ENCODE results near the gene CLVS2. TPM values are rescaled to one million over a fixed set of nuclear protein-coding genes. Genes with fewer than 3 reads are reported as not detected.

The CLVS2 gene
- not detected for total RNA-seq
- polyA plus RNA-seq = under 0.01 TPM
- long read RNA-seq, donor 1 = 0 reads
- long read RNA-seq, donor 2 = 0 reads
- long read RNA-seq, donor 3 = 0 reads
- long read RNA-seq, donor 4 = 0 reads

- 2% methylated on average over 75 of the region's 75 CpGs for WGBS
- Histone ChIP-seq H3K27ac (ENCODE audit: low read length) (no peak within 1 kb of the TSS), H3K4me3 (ENCODE audit: low read length) (peak within 1 kb of the TSS; percentile 37), H3K9me3 (ENCODE audit: control insufficient read depth, low read length) (no peaks in the 10 kb centered on the region), H3K4me1 (ENCODE audit: control insufficient read depth, insufficient read depth, low read length) (no peaks in the 10 kb centered on the region), H3K27me3 (ENCODE audit: control insufficient read depth, insufficient read depth) (peaks cover 4% of the 10 kb centered on the region)
- DNase-seq = peak; percentile 8 to 40 (median 38)
- ATAC-seq = peak; percentile 50 to 55
- intact Hi-C loops (cut with DNase I) = no loop called here
Measured at GRCh38 chr6:122995921-122996793, at the start of gene CLVS2. Gene CLVS2 (plus strand): TSS chr6:122996235. CDS start chr6:122997778, 1,543 bp downstream.

GRCh38 chr6:122947355-122947754 is 48.7 kb upstream of the CLVS2 start:
- intact Hi-C loops (cut with DNase I) = no loop called here
- Histone ChIP-seq H3K27me3 (ENCODE audit: control insufficient read depth, insufficient read depth) (no peaks in the 10 kb centered on the region), H3K27ac (ENCODE audit: low read length) (no peak overlapping the region), H3K4me1 (ENCODE audit: control insufficient read depth, insufficient read depth, low read length) (no peaks in the 10 kb centered on the region), H3K4me3 (ENCODE audit: low read length) (no peak overlapping the region), H3K9me3 (ENCODE audit: control insufficient read depth, low read length) (no peaks in the 10 kb centered on the region)
- ATAC-seq (no peak), DNase-seq (no peak)

- Histone ChIP-seq H3K9me3 (ENCODE audit: control insufficient read depth, low read length) (peaks cover 2% of the 10 kb centered on the region), H3K27me3 (ENCODE audit: control insufficient read depth, insufficient read depth) (no peaks in the 10 kb centered on the region), H3K4me3 (ENCODE audit: low read length) (no peak overlapping the region), H3K27ac (ENCODE audit: low read length) (no peak overlapping the region), H3K4me1 (ENCODE audit: control insufficient read depth, insufficient read depth, low read length) (no peaks in the 10 kb centered on the region)
- intact Hi-C loops (cut with DNase I) = no loop called here
- DNase-seq = no peak
- ATAC-seq = no peak
- WGBS = 81% methylated on average over 1 of the region's 1 CpG
Measured at GRCh38 chr6:122953766-122954165, 42.3 kb upstream of the CLVS2 start.

DNA sequence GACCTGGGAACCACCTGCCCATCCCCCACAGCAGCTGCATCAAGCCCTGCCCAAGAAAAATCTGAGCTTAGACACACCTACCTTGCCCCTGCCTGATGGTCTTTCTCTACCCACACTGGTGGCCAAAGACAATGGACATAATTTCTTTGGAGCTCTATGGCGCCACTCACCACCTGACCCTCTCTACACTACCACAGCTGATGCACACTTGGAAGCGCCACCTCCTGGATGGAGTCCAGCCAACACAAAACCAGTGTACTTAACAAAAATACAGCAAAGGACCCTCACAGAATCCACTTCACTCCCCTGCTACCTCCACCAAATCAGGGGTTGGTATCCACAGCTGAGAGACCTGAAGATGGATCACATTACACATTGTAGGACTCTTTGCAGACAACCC is 39.7 kb upstream of the CLVS2 start:
- no peaks in the 10 kb centered on the region for H3K4me1 ChIP-seq (ENCODE audit: control insufficient read depth, insufficient read depth, low read length)
- no peaks in the 10 kb centered on the region for H3K27me3 ChIP-seq (ENCODE audit: control insufficient read depth, insufficient read depth)
- ATAC-seq (no peak), DNase-seq (no peak)
- H3K4me3 ChIP-seq (ENCODE audit: low read length) = no peak overlapping the region
- H3K27ac ChIP-seq (ENCODE audit: low read length) = no peak overlapping the region
- 89% methylated on average over 2 of the region's 2 CpGs for WGBS
- H3K9me3 ChIP-seq (ENCODE audit: control insufficient read depth, low read length) = peaks cover 2% of the 10 kb centered on the region
- intact Hi-C loops (cut with DNase I) = no loop called here

GRCh38 chr6:122962000-122962624 is 33.9 kb upstream of the CLVS2 start:
- intact Hi-C loops (cut with DNase I) = no loop called here
- Histone ChIP-seq H3K4me3 (ENCODE audit: low read length) (no peak overlapping the region), H3K9me3 (ENCODE audit: control insufficient read depth, low read length) (no peaks in the 10 kb centered on the region), H3K27me3 (ENCODE audit: control insufficient read depth, insufficient read depth) (no peaks in the 10 kb centered on the region), H3K4me1 (ENCODE audit: control insufficient read depth, insufficient read depth, low read length) (no peaks in the 10 kb centered on the region), H3K27ac (ENCODE audit: low read length) (no peak overlapping the region)
- DNase-seq (no peak), ATAC-seq (no peak)

- Histone ChIP-seq H3K27ac (ENCODE audit: low read length) (no peak overlapping the region), H3K4me1 (ENCODE audit: control insufficient read depth, insufficient read depth, low read length) (no peaks in the 10 kb centered on the region), H3K27me3 (ENCODE audit: control insufficient read depth, insufficient read depth) (no peaks in the 10 kb centered on the region), H3K9me3 (ENCODE audit: control insufficient read depth, low read length) (no peaks in the 10 kb centered on the region), H3K4me3 (ENCODE audit: low read length) (no peak overlapping the region)
- 59% methylated on average over 1 of the region's 1 CpG for WGBS
- no peak for DNase-seq
- intact Hi-C loops (cut with DNase I) = no loop called here
- ATAC-seq = no peak
Measured at GRCh38 chr6:122969999-122970533, 26.0 kb upstream of the CLVS2 start.

GRCh38 chr6:122977180-122977579 is 18.9 kb upstream of the CLVS2 start:
- Histone ChIP-seq H3K4me3 (ENCODE audit: low read length) (no peak overlapping the region), H3K27ac (ENCODE audit: low read length) (no peak overlapping the region), H3K4me1 (ENCODE audit: control insufficient read depth, insufficient read depth, low read length) (no peaks in the 10 kb centered on the region), H3K9me3 (ENCODE audit: control insufficient read depth, low read length) (no peaks in the 10 kb centered on the region), H3K27me3 (ENCODE audit: control insufficient read depth, insufficient read depth) (no peaks in the 10 kb centered on the region)
- intact Hi-C loops (cut with DNase I) = no loop called here
- ATAC-seq (no peak), DNase-seq (no peak)
- WGBS = 77% methylated on average over 4 of the region's 4 CpGs

DNA sequence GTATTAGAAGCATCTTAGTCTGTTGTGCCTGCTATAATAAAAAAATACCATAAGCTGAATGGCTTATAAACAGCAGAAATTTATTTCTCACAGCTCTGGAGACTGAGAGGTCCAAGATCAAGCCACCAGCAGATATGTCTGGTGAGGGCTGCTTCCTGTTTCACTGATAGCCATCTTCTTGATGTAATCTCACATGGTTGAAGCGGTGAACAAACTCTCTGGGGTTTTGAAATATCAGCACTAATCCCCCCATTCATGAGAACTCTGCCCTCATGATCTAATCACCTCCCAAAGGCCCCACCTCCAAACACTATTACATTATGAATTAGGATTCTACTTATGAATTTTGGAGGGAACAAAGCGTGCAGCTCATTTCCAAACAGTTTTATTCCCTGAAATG is 11.6 kb upstream of the CLVS2 start:
- ATAC-seq (no peak), DNase-seq (no peak)
- no peak overlapping the region for H3K4me3 ChIP-seq (ENCODE audit: low read length)
- no peaks in the 10 kb centered on the region for H3K4me1 ChIP-seq (ENCODE audit: control insufficient read depth, insufficient read depth, low read length)
- H3K9me3 ChIP-seq (ENCODE audit: control insufficient read depth, low read length) = no peaks in the 10 kb centered on the region
- intact Hi-C loops (cut with DNase I) = no loop called here
- H3K27ac ChIP-seq (ENCODE audit: low read length) = no peak overlapping the region
- WGBS = 67% methylated on average over 2 of the region's 2 CpGs
- H3K27me3 ChIP-seq (ENCODE audit: control insufficient read depth, insufficient read depth) = no peaks in the 10 kb centered on the region

GRCh38 chr6:122994256-122994655 is 1.8 kb upstream of the CLVS2 start:
- intact Hi-C loops (cut with DNase I) = no loop called here

DNA sequence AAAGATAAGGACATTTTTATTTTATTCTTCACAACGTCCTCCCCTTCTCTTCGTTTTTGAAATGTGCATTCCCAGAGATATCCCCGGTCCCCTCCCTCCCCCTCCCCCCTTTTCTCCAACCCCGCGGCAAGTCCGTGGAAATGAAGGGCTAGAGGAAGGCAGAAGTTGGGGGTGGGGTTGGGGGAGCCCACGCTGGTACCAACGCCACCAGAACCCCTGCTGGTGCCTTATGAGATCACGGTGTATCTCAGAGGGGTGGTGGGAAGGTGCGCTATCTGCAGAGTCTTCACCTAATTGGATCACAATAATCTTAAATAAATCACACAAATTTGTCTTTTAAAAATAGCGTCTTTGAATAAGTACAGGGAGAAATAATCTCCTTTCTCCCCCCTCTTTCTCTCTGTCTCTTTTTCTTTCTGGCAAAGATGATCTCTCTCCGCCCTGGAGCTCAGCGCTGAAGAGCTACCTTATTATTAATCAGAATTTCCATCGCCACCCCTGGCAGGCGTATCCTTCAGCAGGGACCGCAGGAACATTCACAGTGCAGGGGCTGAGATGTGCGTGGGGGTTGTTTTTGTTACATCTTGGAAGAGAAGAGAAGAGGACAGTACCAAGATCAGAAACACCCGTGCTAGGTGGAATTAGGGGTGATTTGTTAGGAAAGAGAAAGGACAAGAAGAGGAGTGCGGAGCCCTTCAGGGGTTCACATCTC is 915 bp downstream of the CLVS2 start:
- 20% methylated on average over 19 of the region's 19 CpGs for WGBS
- H3K4me3 ChIP-seq (ENCODE audit: low read length) = peak overlapping the region; percentile 37
- intact Hi-C loops (cut with DNase I) = no loop called here
- peaks cover 4% of the 10 kb centered on the region for H3K27me3 ChIP-seq (ENCODE audit: control insufficient read depth, insufficient read depth)
- ATAC-seq (no peak), DNase-seq (no peak)
- no peak overlapping the region for H3K27ac ChIP-seq (ENCODE audit: low read length)
- no peaks in the 10 kb centered on the region for H3K9me3 ChIP-seq (ENCODE audit: control insufficient read depth, low read length)
- no peaks in the 10 kb centered on the region for H3K4me1 ChIP-seq (ENCODE audit: control insufficient read depth, insufficient read depth, low read length)

More at GRCh38 chr6:122994256-122994655, 1.8 kb upstream of the CLVS2 start:
- DNase-seq (no peak), ATAC-seq (no peak)
- no peak overlapping the region for H3K27ac ChIP-seq (ENCODE audit: low read length)
- no peaks in the 10 kb centered on the region for H3K4me1 ChIP-seq (ENCODE audit: control insufficient read depth, insufficient read depth, low read length)
- H3K4me3 ChIP-seq (ENCODE audit: low read length) = no peak overlapping the region
- H3K9me3 ChIP-seq (ENCODE audit: control insufficient read depth, low read length) = no peaks in the 10 kb centered on the region
- WGBS = 73% methylated on average over 3 of the region's 3 CpGs
- H3K27me3 ChIP-seq (ENCODE audit: control insufficient read depth, insufficient read depth) = peaks cover 4% of the 10 kb centered on the region
